ENCODE data around the gene GH2. TPM values are rescaled to one million over a fixed set of nuclear protein-coding genes. Genes with fewer than 3 reads are reported as not detected.

The GH2 gene
- total RNA-seq, 1 donor from 2014 or later: not detected

DNA sequence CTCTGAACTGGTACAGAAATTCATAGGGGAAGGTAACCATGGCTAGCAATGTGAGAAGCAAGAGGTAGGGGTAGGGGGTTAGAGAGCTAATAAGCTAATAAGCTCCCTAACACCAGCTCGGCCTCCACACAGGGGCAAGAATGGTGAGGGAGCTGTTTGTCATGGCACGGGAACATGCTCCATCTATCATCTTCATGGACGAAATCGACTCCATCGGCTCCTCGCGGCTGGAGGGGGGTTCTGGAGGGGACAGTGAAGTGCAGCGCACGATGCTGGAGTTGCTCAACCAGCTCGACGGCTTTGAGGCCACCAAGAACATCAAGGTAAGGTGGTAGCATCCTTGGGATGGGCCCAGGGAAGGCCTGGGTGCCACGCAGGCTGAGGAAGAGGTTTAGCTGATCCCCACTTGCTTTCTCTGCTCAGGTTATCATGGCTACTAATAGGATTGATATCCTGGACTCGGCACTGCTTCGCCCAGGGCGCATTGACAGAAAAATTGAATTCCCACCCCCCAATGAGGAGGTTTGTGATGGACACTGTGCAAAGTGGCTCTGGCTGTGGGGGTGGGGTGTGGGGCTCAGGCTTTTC lies 50.7 kb downstream of the GH2 start:
- Mint-ChIP-seq H3K4me1 (ENCODE audit: unreplicated experiment) (peaks cover 20% of the 10 kb centered on the region), H3K27ac (ENCODE audit: unreplicated experiment) (no peak overlapping the region), H3K36me3 (ENCODE audit: unreplicated experiment) (peaks cover 47% of the 10 kb centered on the region), H3K27me3 (ENCODE audit: unreplicated experiment) (no peaks in the 10 kb centered on the region), H3K4me3 (ENCODE audit: unreplicated experiment) (no peak overlapping the region), H3K9me3 (ENCODE audit: unreplicated experiment) (no peaks in the 10 kb centered on the region)
- DNase-seq (ENCODE audit: extremely low spot score, unreplicated experiment): no peak
- TF ChIP-seq, protein P1, sequence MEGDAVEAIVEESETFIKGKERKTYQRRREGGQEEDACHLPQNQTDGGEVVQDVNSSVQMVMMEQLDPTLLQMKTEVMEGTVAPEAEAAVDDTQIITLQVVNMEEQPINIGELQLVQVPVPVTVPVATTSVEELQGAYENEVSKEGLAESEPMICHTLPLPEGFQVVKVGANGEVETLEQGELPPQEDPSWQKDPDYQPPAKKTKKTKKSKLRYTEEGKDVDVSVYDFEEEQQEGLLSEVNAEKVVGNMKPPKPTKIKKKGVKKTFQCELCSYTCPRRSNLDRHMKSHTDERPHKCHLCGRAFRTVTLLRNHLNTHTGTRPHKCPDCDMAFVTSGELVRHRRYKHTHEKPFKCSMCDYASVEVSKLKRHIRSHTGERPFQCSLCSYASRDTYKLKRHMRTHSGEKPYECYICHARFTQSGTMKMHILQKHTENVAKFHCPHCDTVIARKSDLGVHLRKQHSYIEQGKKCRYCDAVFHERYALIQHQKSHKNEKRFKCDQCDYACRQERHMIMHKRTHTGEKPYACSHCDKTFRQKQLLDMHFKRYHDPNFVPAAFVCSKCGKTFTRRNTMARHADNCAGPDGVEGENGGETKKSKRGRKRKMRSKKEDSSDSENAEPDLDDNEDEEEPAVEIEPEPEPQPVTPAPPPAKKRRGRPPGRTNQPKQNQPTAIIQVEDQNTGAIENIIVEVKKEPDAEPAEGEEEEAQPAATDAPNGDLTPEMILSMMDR (IDR thresholded peaks at IDR 0.05): no peak

DNA sequence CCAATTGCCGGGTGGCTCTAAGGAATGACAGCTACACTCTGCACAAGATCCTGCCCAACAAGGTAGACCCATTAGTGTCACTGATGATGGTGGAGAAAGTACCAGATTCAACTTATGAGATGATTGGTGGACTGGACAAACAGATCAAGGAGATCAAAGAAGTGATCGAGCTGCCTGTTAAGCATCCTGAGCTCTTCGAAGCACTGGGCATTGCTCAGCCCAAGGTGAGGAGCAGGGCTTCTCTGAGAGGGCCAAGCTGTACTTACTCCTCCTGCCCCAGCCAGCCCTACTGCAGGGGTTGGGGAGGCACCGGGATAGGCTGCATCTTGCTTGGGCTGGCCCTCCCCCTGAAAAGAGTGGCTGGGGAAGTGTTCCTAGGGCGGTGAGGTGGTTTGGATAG lies 51.5 kb downstream of the GH2 start:
- TF ChIP-seq, protein P1 (IDR thresholded peaks at IDR 0.05): no peak
- H3K27ac Mint-ChIP-seq (ENCODE audit: unreplicated experiment): no peak overlapping the region
- no peaks in the 10 kb centered on the region for H3K27me3 Mint-ChIP-seq (ENCODE audit: unreplicated experiment)
- no peaks in the 10 kb centered on the region for H3K9me3 Mint-ChIP-seq (ENCODE audit: unreplicated experiment)
- no peak overlapping the region for H3K4me3 Mint-ChIP-seq (ENCODE audit: unreplicated experiment)
- H3K4me1 Mint-ChIP-seq (ENCODE audit: unreplicated experiment): peaks cover 27% of the 10 kb centered on the region
- H3K36me3 Mint-ChIP-seq (ENCODE audit: unreplicated experiment): peaks cover 46% of the 10 kb centered on the region
- no peak for DNase-seq (ENCODE audit: extremely low spot score, unreplicated experiment)

Other genes with a start within 250 kb of the GH2 start
- gene LIMD2, start 181.8 kb downstream of the GH2 start, total RNA-seq: 52.6 and 54.3 TPM in 2 replicates
- 42.9 and 50.6 TPM in 2 replicates for gene STRADA, start 140.1 kb downstream of the GH2 start, total RNA-seq
- gene CCDC47, start 108.3 kb downstream of the GH2 start, total RNA-seq: 80.6 and 87.5 TPM in 2 replicates
- gene DDX42, start 107.8 kb downstream of the GH2 start, total RNA-seq: 109 and 123 TPM in 2 replicates
- 98.5 and 106 TPM in 2 replicates for gene PSMC5, start 54.5 kb downstream of the GH2 start, total RNA-seq
- 36.1 and 37.4 TPM in 2 replicates for gene FTSJ3, start 54.3 kb downstream of the GH2 start, total RNA-seq
- gene SMARCD2, start 39.3 kb downstream of the GH2 start, total RNA-seq: 42.6 and 44.7 TPM in 2 replicates
- gene CSH2, start 8.3 kb downstream of the GH2 start, total RNA-seq: not detected in 2 replicates
- gene CSH1, start 14.6 kb upstream of the GH2 start, total RNA-seq: not detected in 2 replicates
- not detected in 2 replicates for gene CSHL1, start 29.3 kb upstream of the GH2 start, total RNA-seq
- not detected in 2 replicates for gene GH1, start 36.9 kb upstream of the GH2 start, total RNA-seq
- gene CD79B, start 50.4 kb upstream of the GH2 start, total RNA-seq: not detected in 2 replicates
- gene SCN4A, start 91.0 kb upstream of the GH2 start, total RNA-seq: not detected in 2 replicates
- gene PRR29, start 116.4 kb upstream of the GH2 start, total RNA-seq: not detected in 2 replicates
- gene ICAM2, start 138.7 kb upstream of the GH2 start, total RNA-seq: not detected in 2 replicates
- 20.8 and 21.4 TPM in 2 replicates for gene ERN1, start 248.2 kb upstream of the GH2 start, total RNA-seq